IMR-90 (cell line): ENCODE results near the gene SORL1. TPM values are rescaled to one million over a fixed set of nuclear protein-coding genes. Genes with fewer than 3 reads are reported as not detected.

Experiments
- ATAC-seq: fragments of 200-7000 bp; cut with Tn5 transposase; 2 replicates; pipeline ENCODE4 v1.9.1; 2020; ENCODE audit warnings: low read depth, mild to moderate bottlenecking, moderate library complexity
- BruUV-seq: library from RNA; stranded (reverse); fragments of 400-500 nt; replicated peaks from 2 replicates; lab custom pipeline; 2021; lab: Mats Ljungman, UMichigan
- CTCF ChIA-PET: fragments of 300-600 bp; formaldehyde crosslinking; extraction: SDS; loops from one replicate; lab custom pipeline; 2021; ENCODE audit warnings: antibody characterized with exemption; lab: Yijun Ruan, JAX
- POLR2A ChIA-PET: fragments of 300-600 bp; sonication (Branson Sonifier 250); formaldehyde crosslinking; loops from one replicate; lab custom pipeline; 2022; ENCODE audit warnings: antibody characterized with exemption; ENCODE audit not compliant: unreplicated experiment; lab: Charles Lee
- DNase-seq: peaks from one replicate; pipeline ENCODE4 v3.0.0; 2013
- H2AFZ ChIP-seq: replicated peaks from 2 replicates; pipeline ENCODE3; 2013; ENCODE audit warnings: low read length, mild to moderate bottlenecking; ENCODE audit not compliant: poor library complexity
- H2AK5ac ChIP-seq: 2 replicates; pipeline ENCODE4 v1.6.1; 2013; ENCODE audit warnings: low read depth, low read length, inconsistent platforms
- H2AK9ac ChIP-seq: replicated peaks from 2 replicates; pipeline ENCODE3; 2013; ENCODE audit warnings: mild to moderate bottlenecking, low read depth, low read length, moderate library complexity; ENCODE audit not compliant: poor library complexity
- H2BK120ac ChIP-seq: 2 replicates; pipeline ENCODE4 v1.6.1; 2013; ENCODE audit warnings: low read depth, low read length, inconsistent platforms
- H2BK15ac ChIP-seq: 3 replicates; pipeline ENCODE4 v1.6.1; 2013; ENCODE audit warnings: low read depth, low read length, inconsistent platforms
- H2BK20ac ChIP-seq: 2 replicates; pipeline ENCODE4 v1.6.1; 2013; ENCODE audit warnings: low read depth, mild to moderate bottlenecking, inconsistent platforms, low read length, moderate library complexity
- H2BK5ac ChIP-seq: 2 replicates; pipeline ENCODE4 v1.6.1; 2013; ENCODE audit warnings: mild to moderate bottlenecking, low read depth, low read length, inconsistent platforms; ENCODE audit not compliant: poor library complexity, severe bottlenecking
- H3K14ac ChIP-seq: replicated peaks from 2 replicates; pipeline ENCODE4 v1.6.1; 2013; ENCODE audit warnings: low read depth, low read length, inconsistent platforms
- H3K18ac ChIP-seq: 2 replicates; pipeline ENCODE4 v1.6.1; 2013; ENCODE audit warnings: low read depth, low read length, control low read depth
- H3K23ac ChIP-seq: 2 replicates; pipeline ENCODE4 v1.6.1; 2013; ENCODE audit warnings: low read depth, low read length, inconsistent platforms
- H3K27ac ChIP-seq: 2 replicates; pipeline ENCODE4 v1.5.1; 2013; ENCODE audit warnings: mild to moderate bottlenecking, control low read depth, low read length; ENCODE audit not compliant: insufficient read depth
- H3K27me3 ChIP-seq: 2 replicates; pipeline ENCODE4 v1.6.1; 2013; ENCODE audit warnings: low read length; ENCODE audit not compliant: control insufficient read depth, insufficient read depth
- H3K36me3 ChIP-seq: 2 replicates; pipeline ENCODE4 v1.6.1; 2013; ENCODE audit warnings: low read length, mixed read lengths; ENCODE audit not compliant: control insufficient read depth, insufficient read depth
- H3K4ac ChIP-seq: 2 replicates; pipeline ENCODE4 v1.6.1; 2013; ENCODE audit warnings: low read depth, low read length, inconsistent platforms
- H3K4me1 ChIP-seq: 2 replicates; pipeline ENCODE4 v1.6.1; 2013; ENCODE audit warnings: low read length, mixed read lengths; ENCODE audit not compliant: control insufficient read depth, insufficient read depth
- H3K4me2 ChIP-seq: 2 replicates; pipeline ENCODE4 v1.6.1; 2013; ENCODE audit warnings: low read depth, mild to moderate bottlenecking, control low read depth, low read length, moderate library complexity
- H3K4me3 ChIP-seq: 2 replicates; pipeline ENCODE4 v1.5.1; 2013; ENCODE audit warnings: low read depth, mild to moderate bottlenecking, control low read depth, low read length, moderate library complexity; ENCODE audit not compliant: insufficient read depth
- H3K56ac ChIP-seq: 2 replicates; pipeline ENCODE4 v1.6.1; 2013; ENCODE audit warnings: low read length, inconsistent platforms; ENCODE audit not compliant: insufficient read depth; ENCODE audit errors: extremely low read depth
- H3K79me1 ChIP-seq, 2 experiments: 2 replicates each; pipeline ENCODE4 v1.6.1; 2013; ENCODE audit warnings: low read length in 2 of 2, inconsistent platforms in 1 of 2, low read depth in 1 of 2
- H3K9ac ChIP-seq: 2 replicates; pipeline ENCODE4 v1.6.1; 2013; ENCODE audit warnings: low read depth, low read length, control low read depth
- H3K9me1 ChIP-seq: 2 replicates; pipeline ENCODE4 v1.6.1; 2013; ENCODE audit warnings: low read length, inconsistent platforms; ENCODE audit not compliant: insufficient read depth
- H3K9me3 ChIP-seq: 2 replicates; pipeline ENCODE4 v1.6.1; 2013; ENCODE audit warnings: low read length; ENCODE audit not compliant: control insufficient read depth, insufficient read depth
- H4K20me1 ChIP-seq: 2 replicates; pipeline ENCODE4 v1.6.1; 2013; ENCODE audit warnings: low read length, inconsistent platforms; ENCODE audit not compliant: insufficient read depth
- H4K5ac ChIP-seq: 2 replicates; pipeline ENCODE4 v1.6.1; 2013; ENCODE audit warnings: mild to moderate bottlenecking, low read depth, low read length, control low read depth
- H4K8ac ChIP-seq, 2 experiments: 2 replicates each; pipeline ENCODE4 v1.6.1; 2013; ENCODE audit warnings: low read depth in 2 of 2, low read length in 2 of 2, control low read depth in 1 of 2, inconsistent platforms in 1 of 2
- H4K91ac ChIP-seq: 2 replicates; pipeline ENCODE4 v1.6.1; 2013; ENCODE audit warnings: low read depth, low read length, inconsistent platforms; ENCODE audit not compliant: insufficient read depth
- BHLHE40 ChIP-seq: fragments of 150-350 bp; IDR thresholded peaks from 2 replicates; pipeline ENCODE4 v1.6.1; 2016; ENCODE audit warnings: mild to moderate bottlenecking, low read depth, low read length
- CHD1 ChIP-seq: IDR thresholded peaks from 2 replicates; pipeline ENCODE4 v1.6.1; 2012; ENCODE audit warnings: low read depth, low read length, improper control_type of control experiment
- MAFK ChIP-seq: IDR thresholded peaks from 2 replicates; pipeline ENCODE4 v1.6.1; 2012; ENCODE audit warnings: low read depth, low read length, improper control_type of control experiment
- NFE2L2 ChIP-seq: fragments of 150-350 bp; IDR thresholded peaks from 2 replicates; pipeline ENCODE4 v1.6.1; 2016; ENCODE audit warnings: low read depth, mild to moderate bottlenecking, low read length
- POLR2A ChIP-seq: IDR thresholded peaks from 2 replicates; pipeline ENCODE4 v1.6.1; 2012; ENCODE audit warnings: mild to moderate bottlenecking, low read depth, low read length
- RFX5 ChIP-seq: IDR thresholded peaks from 2 replicates; pipeline ENCODE4 v1.8.0; 2012; ENCODE audit warnings: low read depth, mild to moderate bottlenecking, low read length, moderate library complexity
- USF2 ChIP-seq: fragments of 150-350 bp; IDR thresholded peaks from 2 replicates; pipeline ENCODE4 v1.6.1; 2017; ENCODE audit warnings: mild to moderate bottlenecking, antibody characterized with exemption, low read length, low read depth
- WGBS, 2 experiments: methylation state at CpG; one replicate each; pipeline versions ENCODE4 v1.1.5 to v1.1.7; 2013; ENCODE audit warnings: missing lambda C conversion rate in 2 of 2; ENCODE audit not compliant: insufficient read length in 1 of 2; ENCODE audit errors: extremely low coverage in 2 of 2; 5-methylcytosine and 5-hydroxymethylcytosine counted together
- dilution Hi-C: fragments of 300-500 bp; cut with HindIII; formaldehyde crosslinking; loops from one replicate; pipeline ENCODE4 v1.14.3; 2018; ENCODE audit warnings: low sequenced_read_pairs; ENCODE audit not compliant: unreplicated experiment
- in situ Hi-C: fragments of 300-500 bp; cut with MboI; formaldehyde crosslinking; loops from 3 replicates; pipeline ENCODE4 v1.14.3; 2019; ENCODE audit warnings: low sequenced_read_pairs, inconsistent platforms, mixed read lengths
- intact Hi-C: fragments of 100-400 bp; cut with micrococcal nuclease; formaldehyde crosslinking; loops from 2 replicates; pipeline ENCODE4 v1.10.0; 2022
- polyA plus RNA-seq, 3 experiments: library from polyadenylated mRNA; depleted of rRNA; stranded (reverse); fragments of >200 nt; gene quantifications; 2 replicates each; pipeline ENCODE4 v1.2.3, GENCODE V29; 2012; ENCODE audit warnings: low replicate concordance in 1 of 3
- total RNA-seq: library from RNA; depleted of rRNA; stranded (reverse); fragments of >200 nt; gene quantifications from 2 replicates; pipeline ENCODE4 v1.2.3, GENCODE V29; 2012

SORL1 gene
- total and polyA plus RNA-seq, 2 of the 4 experiments (the other 2 are of a cell fraction), result 1.0 to 2.0 TPM

GRCh38 chr11:121467965-121468364 is 15.9 kb downstream of the SORL1 start:
- ATAC-seq, result no peak
- peak overlapping the region; percentile 26; the same call in 1 of the 2 replicates for H3K4ac ChIP-seq
- H2AFZ ChIP-seq, result peak overlapping the region; percentile 39
- H3K27ac ChIP-seq, result no peak overlapping the region
- TF ChIP-seq CHD1 (no peak), POLR2A (no peak), NFE2L2 (no peak), USF2 (no peak), BHLHE40 (no peak), MAFK (no peak), RFX5 (no peak)
- H2AK9ac ChIP-seq, result peak overlapping the region; percentile 52
- peaks cover 17% of the 10 kb centered on the region for H3K4me1 ChIP-seq
- BruUV-seq, result no TSS peak
- H3K56ac ChIP-seq, result no peak overlapping the region
- H2BK15ac ChIP-seq, result peak overlapping the region; percentile 40; the same call in 1 of the 3 replicates
- 47% methylated on average over 3 of the region's 10 CpGs; no CpG with 5 or more reads in 1 of the 2 experiments for WGBS, 2 experiments
- no peaks in the 10 kb centered on the region for H3K27me3 ChIP-seq
- no peak overlapping the region for H3K4me3 ChIP-seq
- H2BK120ac ChIP-seq, result peak overlapping the region; percentile 95
- no peak overlapping the region for H3K18ac ChIP-seq
- H3K79me1 ChIP-seq, result peaks cover 0 to 7% of the 10 kb centered on the region in 2 experiments; a peak in 2 of 4 replicates
- peak overlapping the region; percentile 59; the same call in 1 of the 2 replicates for H2BK20ac ChIP-seq
- H3K9ac ChIP-seq, result no peak overlapping the region
- H4K91ac ChIP-seq, result peak overlapping the region; percentile 38
- H4K20me1 ChIP-seq, result peaks cover 4% of the 10 kb centered on the region; the same call in 1 of the 2 replicates
- in situ Hi-C loops (loop anchor here (25.0 kb wide), 1 partner anchor 644 kb away; the partner anchor contains the start of gene BLID), intact Hi-C loops (loop anchor here (10.0 kb wide), 1 partner anchor 737 kb away; no protein-coding TSS in a partner anchor), dilution Hi-C loops (no loop called here)
- H4K5ac ChIP-seq, result no peak overlapping the region
- H3K9me3 ChIP-seq, result no peaks in the 10 kb centered on the region
- H2BK5ac ChIP-seq, result no peak overlapping the region
- H3K4me2 ChIP-seq, result no peak overlapping the region
- H3K23ac ChIP-seq, result no peak overlapping the region
- H2AK5ac ChIP-seq, result peak overlapping the region; percentile 43; the same call in 1 of the 2 replicates
- DNase-seq, result no peak
- no peak overlapping the region for H4K8ac ChIP-seq
- H3K14ac ChIP-seq, result peak overlapping the region; percentile 58; the same call in 1 of the 2 replicates
- peaks cover 14% of the 10 kb centered on the region; the same call in 1 of the 2 replicates for H3K9me1 ChIP-seq
- ChIA-PET POLR2A (no interaction called here), CTCF (interaction anchor here (1.3 kb wide), 1 partner anchor 8 kb away, joined by 3 read pairs; no protein-coding TSS in a partner anchor)
- no peaks in the 10 kb centered on the region for H3K36me3 ChIP-seq
